GM12801 (cell line): ENCODE measurements around the gene TPD52L1.

Source experiments
- TF ChIP-seq, protein P1 (sequence below): IDR thresholded peaks from one replicate; pipeline ENCODE4 v1.5.1; 2011; ENCODE audit warnings: control low read depth; ENCODE audit not compliant: insufficient read length; ENCODE audit errors: extremely low read depth

The TPD52L1 gene

DNA sequence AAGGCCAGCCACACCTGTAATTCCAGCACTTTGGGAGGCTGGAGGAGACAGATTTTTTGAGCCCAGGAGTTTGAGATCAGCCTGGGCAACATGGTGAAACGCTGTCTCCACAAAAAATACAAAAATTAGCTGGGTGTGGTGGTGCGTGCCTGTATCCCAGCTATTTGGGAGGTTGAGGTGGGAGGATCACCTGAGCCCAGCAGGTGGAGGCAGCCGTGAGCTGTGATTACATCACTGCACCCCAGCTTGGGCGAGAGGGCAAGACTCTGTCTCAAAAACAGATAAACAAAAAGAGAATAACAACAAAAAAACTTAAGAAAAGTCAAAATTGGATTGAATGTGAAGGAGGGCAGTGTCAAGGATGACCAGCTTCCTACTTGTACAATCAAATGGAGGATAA is 2.9 kb downstream of the TPD52L1 start:
- TF ChIP-seq, protein P1, sequence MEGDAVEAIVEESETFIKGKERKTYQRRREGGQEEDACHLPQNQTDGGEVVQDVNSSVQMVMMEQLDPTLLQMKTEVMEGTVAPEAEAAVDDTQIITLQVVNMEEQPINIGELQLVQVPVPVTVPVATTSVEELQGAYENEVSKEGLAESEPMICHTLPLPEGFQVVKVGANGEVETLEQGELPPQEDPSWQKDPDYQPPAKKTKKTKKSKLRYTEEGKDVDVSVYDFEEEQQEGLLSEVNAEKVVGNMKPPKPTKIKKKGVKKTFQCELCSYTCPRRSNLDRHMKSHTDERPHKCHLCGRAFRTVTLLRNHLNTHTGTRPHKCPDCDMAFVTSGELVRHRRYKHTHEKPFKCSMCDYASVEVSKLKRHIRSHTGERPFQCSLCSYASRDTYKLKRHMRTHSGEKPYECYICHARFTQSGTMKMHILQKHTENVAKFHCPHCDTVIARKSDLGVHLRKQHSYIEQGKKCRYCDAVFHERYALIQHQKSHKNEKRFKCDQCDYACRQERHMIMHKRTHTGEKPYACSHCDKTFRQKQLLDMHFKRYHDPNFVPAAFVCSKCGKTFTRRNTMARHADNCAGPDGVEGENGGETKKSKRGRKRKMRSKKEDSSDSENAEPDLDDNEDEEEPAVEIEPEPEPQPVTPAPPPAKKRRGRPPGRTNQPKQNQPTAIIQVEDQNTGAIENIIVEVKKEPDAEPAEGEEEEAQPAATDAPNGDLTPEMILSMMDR: no peak

DNA sequence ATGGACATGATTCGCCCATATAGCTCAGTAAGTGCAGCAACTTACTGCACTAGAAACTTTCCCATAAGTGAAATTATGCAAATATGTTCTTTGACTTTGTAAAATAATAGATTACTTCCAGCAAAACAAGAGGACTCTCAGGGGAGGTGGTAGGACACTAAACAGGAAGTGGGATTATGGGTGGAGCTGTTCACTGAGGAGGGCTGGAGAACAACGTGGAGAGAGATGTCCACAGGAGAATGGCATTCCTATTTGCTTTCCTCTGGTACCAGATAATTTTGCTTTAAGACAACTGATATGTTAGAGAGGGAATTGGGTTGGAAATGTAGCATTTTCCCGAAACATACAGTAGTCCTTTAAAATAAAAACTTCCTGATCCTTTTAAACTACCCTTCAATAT is 3.7 kb downstream of the TPD52L1 start:
- TF ChIP-seq, protein P1: no peak

DNA sequence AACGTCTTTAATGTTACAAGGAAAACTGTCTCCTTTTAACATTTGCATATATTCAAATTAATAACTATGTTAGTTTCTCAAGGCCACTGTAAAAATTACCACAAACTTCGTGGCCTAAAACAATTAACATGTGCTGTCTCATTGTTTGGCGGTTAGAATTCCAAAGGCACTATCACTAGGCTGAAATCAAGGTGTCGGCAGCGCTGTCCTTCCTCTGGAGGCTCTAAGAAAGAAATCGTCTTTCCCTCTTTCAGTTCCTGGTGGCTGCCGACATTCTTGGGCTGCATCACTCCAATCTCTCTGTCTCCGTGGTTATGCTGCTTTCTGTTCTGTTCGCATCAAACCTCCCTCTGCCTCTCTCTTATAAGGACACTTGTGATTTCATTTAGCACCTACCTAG is 4.2 kb downstream of the TPD52L1 start:
- TF ChIP-seq, protein P1: no peak

DNA sequence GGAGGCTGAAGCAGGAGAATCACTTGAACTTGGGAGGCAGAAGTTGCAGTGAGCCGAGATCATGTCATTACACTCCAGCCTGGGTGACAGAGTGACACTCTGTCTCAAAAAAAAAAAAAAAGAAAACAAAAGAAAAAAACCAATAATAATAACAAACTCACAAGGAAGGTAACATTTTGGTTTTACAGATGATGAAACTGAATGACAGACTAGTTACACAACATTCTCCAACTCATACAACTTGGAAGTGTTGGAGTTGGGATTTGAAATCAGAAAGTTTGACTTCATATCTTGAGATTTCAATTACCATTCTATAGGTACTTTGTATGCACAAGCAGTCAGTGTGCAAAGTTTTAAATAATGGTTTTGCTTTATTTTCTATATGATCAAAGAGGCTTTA is 10.2 kb downstream of the TPD52L1 start:
- TF ChIP-seq, protein P1: no peak

DNA sequence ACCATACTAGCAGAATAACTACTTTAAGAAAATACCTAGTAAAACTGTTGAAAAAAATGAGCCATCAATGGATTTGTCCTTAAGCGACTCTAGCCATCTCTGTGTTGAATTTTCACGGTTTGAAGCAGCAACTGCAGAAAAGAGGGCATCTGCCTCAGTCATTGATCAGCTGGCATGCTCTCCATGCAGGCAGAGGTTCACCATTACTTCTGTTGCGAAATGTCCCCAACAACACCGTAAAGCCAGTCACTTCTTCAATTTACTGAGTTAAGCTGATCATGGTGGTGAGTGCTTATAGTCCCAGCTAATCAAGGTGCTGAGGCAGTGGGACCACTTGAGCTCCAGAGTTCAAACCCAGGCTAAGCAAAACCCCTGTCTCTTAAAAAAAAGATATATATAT is 11.1 kb downstream of the TPD52L1 start:
- TF ChIP-seq, protein P1: no peak

DNA sequence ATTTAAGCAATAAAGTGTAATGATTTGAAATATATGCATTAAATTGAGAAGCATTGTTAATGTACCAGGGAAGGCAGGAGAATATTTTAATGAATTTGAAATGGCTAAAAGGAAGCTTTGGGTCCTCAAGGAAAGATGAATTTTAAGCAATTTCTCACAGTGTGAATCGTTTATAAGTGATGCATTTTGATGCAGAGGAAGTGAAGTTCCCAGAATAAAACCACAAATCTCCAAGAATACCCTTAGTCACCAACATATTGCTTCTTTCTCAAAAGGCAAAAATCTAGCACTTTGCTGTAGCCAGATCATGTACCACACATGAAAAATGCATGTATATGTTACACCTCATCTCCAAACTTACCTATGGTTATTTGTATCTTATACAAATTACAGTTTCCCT is 11.7 kb downstream of the TPD52L1 start:
- TF ChIP-seq, protein P1: no peak

DNA sequence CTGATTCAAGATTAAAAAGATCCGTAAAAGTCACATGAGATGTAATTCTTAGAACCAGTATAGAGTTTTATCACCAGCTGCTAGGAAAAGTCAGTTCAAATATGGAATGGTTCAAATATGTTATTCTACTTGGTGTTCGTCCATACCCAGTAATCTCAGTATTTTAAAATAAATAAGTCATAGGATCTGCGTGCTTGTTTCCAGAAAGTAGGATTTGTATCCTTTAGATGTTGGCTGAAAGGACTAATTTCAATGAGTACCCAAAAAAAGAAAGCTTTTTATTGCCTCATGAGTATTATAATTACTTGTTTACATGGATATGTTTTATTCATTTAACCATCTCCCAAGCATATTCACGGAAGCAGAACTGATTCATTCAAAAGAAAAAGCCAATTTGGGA is 12.2 kb downstream of the TPD52L1 start:
- TF ChIP-seq, protein P1: no peak

DNA sequence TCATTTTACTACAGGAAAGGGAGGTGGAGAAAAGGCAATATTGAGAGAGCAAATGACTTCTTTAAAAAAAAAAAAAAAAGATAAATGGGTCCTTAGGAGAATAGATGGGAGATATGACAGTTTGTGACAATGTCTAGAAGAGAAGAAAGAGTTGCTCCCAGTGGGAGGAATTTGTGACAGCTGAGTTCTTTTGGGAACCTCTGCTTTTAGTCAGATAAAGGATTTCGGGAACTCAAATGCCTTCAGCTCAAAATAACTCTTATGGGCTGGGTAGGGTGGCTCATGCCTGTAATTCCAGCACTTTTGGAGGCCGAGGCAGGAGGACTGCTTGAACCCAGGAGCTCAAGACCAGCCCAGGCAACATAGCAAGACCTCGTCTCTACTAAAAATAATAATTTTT is 13.1 kb downstream of the TPD52L1 start:
- TF ChIP-seq, protein P1: no peak
